Forelimb muscle (tissue), 1 donor: Measurements from ENCODE around the gene SPIN4. TPM values are rescaled to one million over a fixed set of nuclear protein-coding genes. Genes with fewer than 3 reads are reported as not detected.
"Not testable (repeated sequence)": the region's sequence is repeated elsewhere in the genome, so short reads cannot be mapped to it uniquely, and the experiment has no call there.

Experiments used
- DNase-seq: peaks from one replicate; pipeline ENCODE4 v3.0.0-alpha.2; 2013; ENCODE audit warnings: low read depth
- polyA plus RNA-seq: library from polyadenylated mRNA; unstranded; fragments of 120-200 nt; gene quantifications from one replicate; pipeline ENCODE4 v1.2.1, GENCODE V29; 2013; ENCODE audit not compliant: insufficient read length

Gene SPIN4
- polyA plus RNA-seq, result 11.0 TPM

DNA sequence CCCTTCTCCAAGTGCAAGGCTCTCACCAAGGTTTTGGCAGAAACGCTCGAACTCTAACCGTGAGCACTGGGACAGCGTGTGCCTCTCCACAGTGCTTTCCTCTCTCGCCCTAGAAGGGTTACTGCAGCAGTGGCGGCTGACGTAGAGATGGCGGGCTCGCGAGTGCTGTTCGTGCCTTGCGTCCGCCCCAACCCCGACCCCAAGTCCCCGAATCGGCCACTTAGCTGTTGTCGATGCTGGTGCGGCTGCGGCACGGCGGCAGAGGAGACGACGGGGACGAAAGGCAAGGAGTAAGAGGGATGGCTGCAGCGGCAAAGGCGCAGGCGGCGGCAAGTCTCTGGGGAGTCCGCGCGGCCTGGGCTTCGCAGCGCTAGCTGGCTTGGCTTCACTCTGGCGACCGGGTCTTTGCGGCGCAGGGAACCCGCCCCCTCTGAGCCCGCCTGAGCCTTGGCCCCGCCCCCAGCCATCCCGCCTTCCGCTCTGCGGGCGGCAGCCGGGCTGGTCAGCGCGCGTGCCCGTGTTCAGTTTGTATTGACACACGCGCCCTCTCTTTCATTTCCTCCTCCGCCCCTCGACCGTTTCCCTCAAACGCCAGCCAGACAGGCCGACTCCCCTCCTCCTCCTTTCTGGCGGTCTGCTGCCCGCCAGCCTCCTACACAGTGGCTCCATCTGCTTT is at the start of gene SPIN4:
TSS of gene SPIN4 (minus strand) at position 392 of the 676 bp plus-strand sequence. CDS start 513 bp downstream, outside the sequence.
- DNase-seq, result no peak

GRCh38 chrX:63400340-63400739 is 49.2 kb upstream of the SPIN4 start:
- no peak for DNase-seq

DNA sequence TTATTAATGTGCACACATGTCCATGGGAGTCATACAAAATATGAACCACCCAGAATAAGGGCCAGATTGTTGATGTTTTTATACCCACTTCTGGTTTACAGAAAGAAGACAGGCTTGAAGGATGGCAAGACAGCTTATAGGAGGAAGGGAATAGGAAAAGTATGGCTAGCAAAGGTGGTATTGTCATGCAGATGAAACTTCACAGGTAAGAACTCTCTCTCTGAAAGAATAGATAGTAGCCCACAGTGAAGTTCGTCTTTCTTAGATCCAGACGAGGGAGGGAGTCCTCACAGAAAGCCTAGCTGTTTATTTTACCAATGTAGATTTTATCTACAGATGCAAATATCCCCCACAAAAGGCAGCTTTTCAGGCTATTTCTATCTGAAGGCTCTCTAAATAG is 43.7 kb upstream of the SPIN4 start:
- DNase-seq, result no peak

- DNase-seq, result not testable (repeated sequence)
Measured at GRCh38 chrX:63393094-63393493, 42.0 kb upstream of the SPIN4 start.

DNA sequence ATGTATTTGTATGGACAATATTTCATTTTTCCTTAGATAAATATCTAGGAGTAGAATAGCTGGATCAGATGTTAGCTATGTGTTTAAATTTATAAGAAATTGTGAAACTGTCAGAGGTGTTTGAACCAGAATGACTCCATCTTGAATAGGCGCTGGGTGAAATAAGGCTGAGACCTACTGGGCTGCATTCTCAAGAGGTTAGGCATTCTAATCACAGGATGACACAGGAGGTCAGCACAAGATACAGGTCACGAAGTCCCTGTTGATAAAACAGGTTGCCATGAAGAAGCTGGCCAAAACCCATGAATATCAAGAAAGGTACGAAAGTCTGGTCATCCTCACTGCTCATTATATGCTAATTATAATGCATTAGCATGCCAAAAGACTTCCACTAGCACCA is 36.3 kb upstream of the SPIN4 start:
- no peak for DNase-seq

- DNase-seq, result not testable (repeated sequence)
Measured at GRCh38 chrX:63384263-63384662, 33.1 kb upstream of the SPIN4 start.

DNA sequence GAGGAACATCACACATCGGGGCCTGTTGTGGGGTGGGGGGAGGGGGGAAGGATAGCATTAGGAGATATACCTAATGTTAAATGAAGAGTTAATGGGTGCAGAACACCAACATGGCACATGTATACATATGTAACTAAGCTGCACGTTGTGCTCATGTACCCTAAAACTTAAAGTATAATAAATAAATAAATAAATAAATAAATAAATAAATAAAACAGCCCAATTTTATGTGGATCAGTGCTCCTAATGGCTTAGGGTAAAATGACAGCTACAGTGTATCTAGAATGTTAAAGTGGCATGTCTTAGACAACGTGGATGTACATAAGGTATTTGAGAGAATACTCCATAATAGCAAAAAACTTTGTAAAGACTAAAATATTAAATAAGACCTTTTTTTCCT is 21.9 kb upstream of the SPIN4 start:
- DNase-seq, result not testable (repeated sequence)

- not testable (repeated sequence) for DNase-seq
Measured at GRCh38 chrX:63367699-63368098, 16.6 kb upstream of the SPIN4 start.

DNA sequence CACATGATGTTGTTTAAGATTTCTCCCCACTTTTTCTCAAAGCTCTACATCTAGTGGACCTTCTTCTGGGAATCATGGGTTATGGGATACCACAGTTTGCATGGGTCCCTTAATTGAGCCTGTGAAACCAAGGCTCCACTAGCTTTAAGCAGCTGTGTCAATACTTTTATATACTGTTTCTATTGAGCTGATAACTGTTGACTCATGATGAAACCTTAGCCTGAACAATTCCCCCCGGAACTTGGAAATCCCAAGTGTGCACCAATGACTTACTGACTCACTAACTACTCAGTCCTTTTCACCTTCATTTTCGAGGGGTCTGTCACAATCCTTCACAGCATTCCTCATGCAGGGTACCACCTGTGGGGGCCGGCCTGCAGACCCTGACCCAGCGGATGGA is 12.7 kb upstream of the SPIN4 start:
- no peak for DNase-seq

- DNase-seq, result no peak
Measured at GRCh38 chrX:63361494-63361893, 10.4 kb upstream of the SPIN4 start.

DNA sequence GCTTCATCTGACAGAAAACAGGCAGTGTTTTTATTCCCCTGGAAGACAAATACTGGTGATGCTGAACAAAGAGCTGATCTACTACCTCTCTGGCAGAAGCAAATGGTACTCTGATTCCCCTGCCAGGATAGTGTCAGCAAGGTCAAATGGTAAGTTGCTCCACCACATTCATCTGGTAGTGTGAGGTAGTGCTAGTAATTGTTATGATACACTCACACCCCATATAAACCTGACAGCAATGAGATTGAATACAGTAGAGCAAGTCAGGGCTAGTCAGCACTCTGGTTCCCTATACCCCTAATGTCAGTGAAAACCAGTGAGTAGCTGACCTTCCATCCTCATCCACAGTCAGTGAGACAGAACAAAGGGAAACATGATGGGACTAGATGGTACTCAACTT is 3.4 kb upstream of the SPIN4 start:
- DNase-seq, result no peak

- no peak for DNase-seq
Measured at GRCh38 chrX:63350465-63350877, 661 bp downstream of the SPIN4 start.

GRCh38 chrX:63349307-63349706 is 1.8 kb downstream of the SPIN4 start:
- no peak for DNase-seq

DNA sequence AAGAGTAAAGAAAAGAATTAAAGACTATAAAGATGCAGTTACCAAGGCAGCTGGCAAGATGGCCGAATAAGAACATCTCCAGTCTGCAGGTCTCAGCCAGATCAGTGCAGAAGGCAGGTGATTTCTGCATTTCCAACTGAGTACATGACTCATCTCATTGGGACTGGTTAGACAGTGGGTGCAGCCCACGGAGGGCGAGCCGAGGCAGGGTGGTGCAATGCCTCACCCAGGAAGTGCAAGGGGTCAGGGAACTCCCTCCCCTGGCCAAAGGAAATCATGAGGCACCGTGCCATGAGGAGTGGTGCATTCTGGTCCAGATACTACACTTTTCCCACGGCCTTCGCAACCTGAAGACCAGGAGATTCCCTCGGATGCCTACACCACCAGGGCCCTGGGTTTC is 20.5 kb downstream of the SPIN4 start:
- no peak for DNase-seq

DNA sequence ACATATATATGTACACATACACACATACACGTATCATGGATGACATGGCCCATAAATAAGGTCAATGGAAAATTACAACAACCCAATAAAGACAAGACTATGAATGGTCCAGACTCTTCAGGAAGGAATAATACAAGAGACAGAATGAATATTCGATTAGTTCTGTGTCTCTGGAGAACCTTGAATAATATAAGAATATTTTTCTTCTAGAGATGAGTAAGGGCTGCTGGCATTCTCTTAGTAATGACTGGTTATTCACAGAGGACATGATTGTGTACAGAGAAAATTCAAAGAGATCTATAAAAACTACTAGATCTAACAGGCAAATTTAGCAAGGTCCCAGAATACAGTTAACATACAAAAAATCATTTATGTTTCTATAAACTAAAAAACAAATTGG is 23.3 kb downstream of the SPIN4 start:
- DNase-seq, result no peak

- DNase-seq, result no peak
Measured at GRCh38 chrX:63299596-63299995, 51.5 kb downstream of the SPIN4 start.
